GM18519 (cell line): ENCODE results near the gene NLRP3.
"Not testable (repeated sequence)": the region's sequence is repeated elsewhere in the genome, so short reads cannot be mapped to it uniquely, and the experiment has no call there.

Experiments used
- ATAC-seq: cut with Tn5 transposase; IDR thresholded peaks from one replicate; pipeline ENCODE4 v1.9.1; 2021; ENCODE audit warnings: mild to moderate bottlenecking, moderate library complexity; ENCODE audit not compliant: unreplicated experiment, low FRiP score

NLRP3 gene

DNA sequence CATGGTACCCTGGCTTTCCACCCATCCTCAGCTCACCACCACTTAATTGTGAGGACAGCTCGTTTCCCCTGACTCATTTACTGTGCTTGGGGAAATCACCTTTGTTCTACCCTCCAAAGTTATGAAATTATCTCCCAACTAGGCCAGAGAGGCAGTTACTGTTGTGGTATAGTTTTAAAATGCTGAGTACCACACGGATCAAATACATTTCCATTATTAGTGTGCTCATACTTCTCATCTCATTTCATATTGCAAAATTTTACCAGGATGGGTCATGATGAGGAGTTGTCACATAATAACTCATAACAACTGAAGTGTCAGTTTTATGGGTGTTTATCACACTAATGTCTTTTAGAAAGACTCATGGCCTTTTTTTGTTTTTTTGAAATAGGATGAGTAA is 51.2 kb downstream of the NLRP3 start:
- no peak for ATAC-seq

DNA sequence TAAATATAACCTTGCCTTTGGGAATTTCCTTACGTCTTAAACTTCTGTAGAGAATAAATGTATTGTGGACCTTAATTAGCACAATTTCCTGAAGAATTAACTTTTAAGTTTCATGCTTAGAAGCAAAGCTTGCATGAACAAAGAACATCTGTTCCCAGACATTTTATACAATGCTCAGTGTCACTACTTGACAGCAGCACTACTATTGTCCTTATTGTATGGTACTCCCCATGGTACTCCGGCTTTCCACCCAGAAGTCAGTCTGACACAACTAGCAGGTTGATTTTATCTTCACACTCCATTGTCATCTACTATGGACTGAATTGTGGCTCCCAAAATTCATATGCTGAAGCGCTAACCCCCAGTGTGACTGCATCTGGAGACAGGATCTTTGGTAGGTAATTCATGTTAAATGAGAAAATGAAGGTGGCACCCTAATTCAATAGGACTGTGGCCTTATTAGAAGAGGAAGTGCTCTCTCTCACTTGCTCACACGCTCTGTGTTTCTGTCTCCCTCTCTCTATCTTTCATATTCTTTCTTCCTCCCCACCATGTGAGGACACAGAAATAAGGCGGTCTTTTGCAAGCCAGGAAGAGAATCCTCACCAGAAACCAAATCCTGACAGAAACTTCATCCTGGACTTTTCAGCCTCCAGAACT is 52.6 kb downstream of the NLRP3 start:
- no peak for ATAC-seq

DNA sequence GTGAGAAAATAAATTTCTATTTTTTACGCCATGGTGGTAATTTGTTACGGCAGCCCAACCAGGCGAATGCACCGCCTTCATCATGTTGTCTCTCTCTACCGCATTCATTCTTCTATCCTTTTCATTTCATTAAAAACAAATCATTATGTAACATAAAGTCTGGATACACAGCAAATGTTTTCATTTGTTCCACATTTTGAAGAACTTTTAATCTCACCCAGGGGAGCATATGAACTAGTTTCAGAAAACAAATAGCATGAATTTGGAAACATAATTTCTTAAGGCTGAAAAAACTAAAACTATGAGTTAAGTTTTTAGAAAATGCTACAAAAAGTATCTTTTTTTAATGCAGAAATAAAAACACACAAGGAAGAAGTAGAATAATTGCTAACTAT is 53.2 kb downstream of the NLRP3 start:
- no peak for ATAC-seq

DNA sequence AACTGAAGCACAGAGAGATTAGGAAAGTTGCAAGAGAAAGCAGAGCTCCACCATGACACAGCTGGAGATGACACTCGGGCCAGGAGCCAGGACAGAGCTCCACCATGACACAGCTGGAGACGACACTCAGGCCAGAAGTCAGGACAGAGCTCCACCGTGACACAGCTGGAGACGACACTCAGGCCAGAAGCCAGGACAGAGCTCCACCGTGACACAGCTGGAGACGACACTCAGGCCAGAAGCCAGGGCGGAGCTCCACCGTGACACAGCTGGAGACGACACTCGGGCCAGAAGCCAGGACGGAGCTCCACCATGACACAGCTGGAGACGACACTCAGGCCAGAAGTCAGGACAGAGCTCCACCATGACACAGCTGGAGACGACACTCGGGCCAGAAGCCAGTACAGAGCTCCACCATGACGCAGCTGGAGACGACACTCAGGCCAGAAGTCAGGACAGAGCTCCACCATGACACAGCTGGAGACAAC is 55.0 kb downstream of the NLRP3 start:
- not testable (repeated sequence) for ATAC-seq

DNA sequence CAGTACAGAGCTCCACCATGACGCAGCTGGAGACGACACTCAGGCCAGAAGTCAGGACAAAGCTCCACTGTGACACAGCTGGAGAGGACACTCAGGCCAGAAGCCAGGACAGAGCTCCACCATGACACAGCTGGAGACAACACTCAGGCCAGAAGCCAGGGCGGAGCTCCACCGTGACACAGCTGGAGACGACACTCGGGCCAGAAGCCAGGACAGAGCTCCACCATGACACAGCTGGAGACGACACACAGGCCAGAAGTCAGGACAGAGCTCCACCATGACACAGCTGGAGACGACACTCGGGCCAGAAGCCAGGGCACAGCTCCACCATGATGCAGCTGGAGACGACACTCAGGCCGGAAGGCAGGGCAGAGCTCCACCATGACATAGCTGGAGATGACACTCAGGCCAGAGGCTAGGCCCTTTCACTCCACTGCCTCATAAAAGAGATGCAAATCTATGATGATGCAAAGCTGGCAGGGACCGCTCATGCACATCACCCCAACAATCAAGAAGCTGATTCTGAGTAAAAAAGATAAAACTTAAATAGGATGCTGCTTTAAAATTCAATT is 55.6 kb downstream of the NLRP3 start:
- peak; percentile 67 for ATAC-seq

DNA sequence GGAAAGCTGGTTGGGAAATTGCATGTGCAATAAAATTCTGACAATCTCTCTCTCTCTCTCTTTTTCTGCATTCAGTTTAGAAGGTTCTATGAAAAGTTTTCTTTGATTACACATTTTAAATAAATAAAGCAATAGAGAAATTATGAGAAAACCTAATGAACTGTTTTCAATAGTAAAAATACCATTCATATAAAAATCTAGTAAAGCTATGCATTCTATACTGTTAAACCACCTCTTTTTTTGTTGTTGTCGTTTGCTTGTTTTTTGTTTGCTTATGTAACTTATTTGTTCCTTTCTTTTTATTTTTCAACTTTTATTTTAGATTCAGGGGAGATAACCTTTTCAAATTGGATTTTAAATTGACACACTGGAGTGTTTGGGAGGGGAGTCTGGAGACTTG is 56.1 kb downstream of the NLRP3 start:
- no peak for ATAC-seq

DNA sequence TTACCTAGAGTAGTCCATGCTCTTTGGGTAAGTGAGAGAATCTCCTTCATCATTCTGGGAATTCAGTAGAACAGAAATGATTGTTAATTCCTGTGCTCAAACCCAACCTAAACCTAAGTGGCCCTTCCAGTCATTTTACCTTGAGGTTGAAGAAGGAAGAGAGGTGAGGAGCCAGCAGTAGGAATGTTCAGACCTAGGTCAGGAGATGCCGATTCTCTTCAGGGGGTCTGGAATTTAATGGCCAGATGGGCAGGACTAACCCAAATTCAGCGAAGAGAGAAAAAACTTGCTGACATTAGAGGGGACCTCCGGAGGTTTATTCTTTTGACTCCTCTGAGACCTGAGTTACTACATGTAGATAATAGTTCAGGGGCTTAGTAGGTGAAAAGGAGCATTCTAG is 58.4 kb downstream of the NLRP3 start:
- no peak for ATAC-seq

DNA sequence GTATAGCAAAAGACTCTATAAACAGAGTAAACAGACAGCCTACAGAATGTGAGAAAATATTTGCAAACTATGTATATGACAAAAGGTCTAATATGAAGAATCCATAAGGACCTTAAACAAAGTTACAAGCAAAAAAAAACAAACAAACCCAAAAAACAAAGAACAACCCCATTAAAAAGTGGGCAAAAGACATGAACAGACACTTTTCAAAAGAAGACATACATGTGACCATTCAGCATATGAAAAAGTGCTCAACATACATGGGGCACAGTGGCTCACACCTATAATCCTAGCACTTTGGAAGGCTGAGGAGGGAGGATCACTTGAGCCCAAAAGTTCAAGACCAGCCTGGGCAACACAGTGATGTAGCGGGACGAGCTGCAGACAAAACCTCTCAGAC is 59.8 kb downstream of the NLRP3 start:
- no peak for ATAC-seq

DNA sequence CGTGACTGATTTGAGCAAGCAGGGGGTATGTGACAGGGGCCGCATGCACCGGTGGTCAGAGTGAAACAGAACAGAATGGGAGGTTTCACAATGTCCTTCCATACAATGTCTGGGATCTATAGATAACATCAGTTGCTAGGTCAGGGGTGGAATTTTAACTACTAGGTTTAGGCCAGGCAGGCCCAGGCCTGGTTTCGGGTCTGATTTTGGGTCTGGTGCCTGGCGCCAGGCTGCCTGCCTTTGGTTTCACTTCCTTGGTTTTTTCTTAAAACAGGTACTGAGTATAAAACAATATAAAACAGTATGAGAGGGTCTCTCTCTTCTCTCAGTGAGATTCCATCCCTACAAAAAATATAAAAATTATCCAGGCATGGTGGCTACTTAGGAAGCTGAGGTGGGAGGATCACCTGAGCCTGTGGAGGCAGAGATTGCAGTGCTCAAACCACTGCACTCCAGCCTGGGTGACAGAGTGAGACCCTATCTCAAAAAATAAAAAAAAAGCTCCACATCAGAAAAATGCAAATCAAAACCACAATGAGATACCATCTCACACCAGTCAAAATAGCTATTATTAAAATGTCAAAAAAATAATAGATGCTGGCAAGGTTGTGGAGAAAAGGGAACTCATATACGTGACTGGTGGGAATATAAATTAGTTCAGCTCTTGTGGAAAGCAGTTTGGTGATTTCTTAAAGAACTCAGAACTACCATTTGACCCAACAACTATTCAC is 60.5 kb downstream of the NLRP3 start:
- not testable (repeated sequence) for ATAC-seq

DNA sequence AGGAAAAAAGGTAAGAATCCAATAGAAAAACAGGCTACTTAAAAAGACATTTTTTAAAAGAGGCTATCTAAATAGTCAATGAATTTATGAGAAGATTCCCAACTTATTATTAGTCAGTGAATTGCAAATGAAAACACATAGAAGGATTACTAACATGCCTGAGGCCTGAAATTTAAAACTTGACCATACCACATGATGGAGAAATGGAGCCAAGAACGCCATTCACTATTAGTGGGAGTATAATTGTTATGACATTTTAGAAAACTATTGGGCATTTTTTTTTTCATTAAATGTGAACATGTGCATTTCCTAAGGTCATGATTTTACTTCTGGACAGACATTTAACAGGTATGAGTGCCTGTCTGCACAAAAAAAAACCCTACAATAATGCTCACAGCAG is 66.8 kb downstream of the NLRP3 start:
- ATAC-seq: no peak

DNA sequence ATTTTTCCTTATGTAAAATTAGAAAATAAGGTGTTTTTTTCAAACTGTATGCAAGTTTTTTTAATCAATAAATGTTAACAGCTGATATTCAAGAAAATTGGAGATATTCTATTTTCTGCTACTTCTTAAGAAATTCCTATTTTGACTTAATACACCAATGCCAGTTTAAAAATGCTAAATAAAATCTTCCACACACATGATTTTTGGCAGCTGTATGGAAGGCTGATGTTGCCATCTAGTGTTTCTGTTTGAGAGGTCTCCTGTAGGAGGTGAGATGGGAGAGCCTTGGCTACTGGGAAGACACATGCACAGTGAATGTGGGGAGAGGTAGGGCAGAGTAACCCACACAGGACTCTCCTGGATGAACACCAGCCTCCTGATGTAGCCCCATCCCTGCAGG is 71.1 kb downstream of the NLRP3 start:
- peak; percentile 58 for ATAC-seq

DNA sequence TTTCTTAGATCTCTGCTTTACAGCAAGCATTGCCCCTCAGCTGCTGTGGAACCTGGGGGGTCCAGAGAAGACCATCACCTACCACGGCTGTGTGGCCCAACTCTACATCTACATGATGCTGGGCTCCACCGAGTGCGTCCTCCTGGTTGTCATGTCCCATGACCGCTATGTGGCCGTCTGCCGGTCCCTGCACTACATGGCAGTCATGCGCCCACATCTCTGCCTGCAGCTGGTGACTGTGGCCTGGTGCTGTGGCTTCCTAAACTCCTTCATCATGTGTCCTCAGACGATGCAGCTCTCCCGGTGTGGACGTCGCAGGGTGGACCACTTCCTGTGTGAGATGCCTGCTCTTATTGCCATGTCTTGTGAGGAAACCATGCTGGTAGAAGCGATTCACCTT is 75.4 kb downstream of the NLRP3 start:
- ATAC-seq: no peak

DNA sequence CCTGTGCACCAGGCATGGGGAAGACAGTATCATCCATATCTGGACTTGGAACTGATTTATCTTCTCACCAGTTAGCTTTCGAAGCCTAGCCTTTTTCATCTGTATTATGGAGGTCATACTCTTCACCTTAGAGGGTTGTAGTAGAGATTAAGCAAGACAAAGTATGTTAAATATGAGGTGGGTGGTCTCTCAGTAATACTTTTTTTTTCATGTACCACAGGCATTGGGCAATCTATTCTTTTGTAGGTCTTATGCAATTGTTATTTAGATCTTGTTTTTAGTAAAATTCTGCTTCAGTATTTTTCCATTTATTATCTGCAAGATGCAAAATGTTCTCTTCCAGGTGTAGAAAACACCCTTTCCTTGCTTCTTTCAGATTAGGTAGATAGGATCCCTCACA is 77.1 kb downstream of the NLRP3 start:
- ATAC-seq: no peak

DNA sequence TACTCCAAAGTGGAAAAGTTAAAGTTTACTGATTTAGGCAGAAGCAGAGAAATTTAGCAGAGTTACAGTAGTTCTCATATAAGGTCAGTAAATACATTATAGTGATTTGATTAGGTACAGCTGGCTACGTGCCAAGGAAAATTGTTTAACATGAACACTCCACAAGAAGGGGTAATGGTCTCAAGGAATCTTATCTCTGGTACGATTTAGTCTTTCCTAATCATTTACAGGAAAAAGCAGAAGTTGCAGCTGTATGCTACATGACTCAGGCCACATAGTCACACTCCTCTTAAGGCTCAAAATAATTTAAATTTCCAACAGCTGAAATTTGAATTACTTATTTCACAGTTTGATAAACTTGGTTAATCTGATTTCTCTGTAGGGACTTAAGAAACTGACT is 78.8 kb downstream of the NLRP3 start:
- ATAC-seq: no peak

DNA sequence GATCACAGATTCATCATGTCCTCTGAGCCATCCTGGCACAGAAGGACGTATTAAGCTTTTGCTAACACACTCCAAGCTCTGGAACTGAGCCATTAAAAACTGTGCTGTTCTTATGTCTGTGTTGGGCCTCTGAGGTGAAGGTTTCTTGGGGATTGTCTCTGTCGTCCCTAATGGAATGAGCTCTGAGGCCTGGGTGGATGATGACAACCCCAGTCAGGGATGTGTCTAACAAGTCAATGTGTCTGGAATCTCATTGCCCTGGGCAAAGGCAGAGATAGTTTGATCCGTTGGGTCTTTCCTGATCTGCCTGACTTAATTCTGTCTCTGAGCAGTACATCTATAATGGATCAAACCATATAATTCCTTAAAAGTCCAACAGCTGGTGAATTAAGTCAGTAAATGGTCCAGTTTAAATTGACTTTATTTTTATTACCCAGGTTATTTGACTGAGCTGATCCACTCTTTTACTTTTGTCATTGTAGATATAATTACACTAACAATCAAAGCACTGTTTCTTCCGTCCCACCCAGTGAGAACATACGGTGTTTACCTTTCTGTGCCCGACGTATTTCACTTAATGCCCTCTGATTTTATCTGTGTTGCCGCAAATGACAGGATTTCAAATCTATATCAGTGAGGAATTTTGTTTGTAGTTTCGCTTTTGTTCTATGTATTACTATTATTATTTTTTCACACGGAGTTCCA is 80.8 kb downstream of the NLRP3 start:
- ATAC-seq: no peak
